RWPE2 (cell line): ENCODE results near the gene TMTC4.

ENCODE experiments used
- ATAC-seq: fragments of 200-7000 bp; cut with Tn5 transposase; 3 replicates; pipeline ENCODE4 v1.9.1; 2021; ENCODE audit warnings: low read depth
- DNase-seq: peaks from one replicate; pipeline ENCODE4 v3.0.0-alpha.2; 2020; ENCODE audit warnings: low spot score
- H3K27ac ChIP-seq: fragments of 450-650 bp; 2 replicates; pipeline ENCODE4 v1.5.1; 2017; ENCODE audit warnings: mild to moderate bottlenecking; ENCODE audit not compliant: poor library complexity, severe bottlenecking
- H3K27me3 ChIP-seq: fragments of 250-450 bp; sonication (Bioruptor Pico); 2 replicates; pipeline ENCODE4 v1.5.1; 2021; ENCODE audit warnings: mild to moderate bottlenecking, moderate library complexity; ENCODE audit not compliant: insufficient read depth, poor library complexity, severe bottlenecking
- H3K36me3 ChIP-seq: fragments of 250-450 bp; sonication (Bioruptor Pico); 2 replicates; pipeline ENCODE4 v1.5.1; 2020; ENCODE audit warnings: low read depth, mild to moderate bottlenecking, moderate library complexity
- H3K4me1 ChIP-seq: fragments of 250-450 bp; sonication (Bioruptor Pico); 2 replicates; pipeline ENCODE4 v1.5.1; 2021; ENCODE audit warnings: mild to moderate bottlenecking, moderate library complexity; ENCODE audit not compliant: insufficient read depth, poor library complexity, severe bottlenecking
- H3K4me3 ChIP-seq: fragments of 250-450 bp; sonication (Bioruptor Pico); 2 replicates; pipeline ENCODE4 v1.5.1; 2021; ENCODE audit warnings: mild to moderate bottlenecking, moderate library complexity; ENCODE audit not compliant: severe bottlenecking
- H3K9me3 ChIP-seq: fragments of 250-450 bp; sonication (Bioruptor Pico); 2 replicates; pipeline ENCODE4 v1.5.1; 2021; ENCODE audit warnings: mild to moderate bottlenecking, moderate library complexity; ENCODE audit not compliant: severe bottlenecking
- CTCF ChIP-seq: fragments of 450-650 bp; IDR thresholded peaks from one replicate; pipeline ENCODE4 v1.5.1; 2017; ENCODE audit warnings: mild to moderate bottlenecking, moderate library complexity; ENCODE audit not compliant: poor library complexity, severe bottlenecking

Gene TMTC4

GRCh38 chr13:100597253-100597652, 77.3 kb downstream of the TMTC4 start:
- ATAC-seq (no peak), DNase-seq (no peak)
- no peaks in the 10 kb centered on the region for H3K36me3 ChIP-seq
- H3K27ac ChIP-seq = no peak overlapping the region
- no peaks in the 10 kb centered on the region for H3K27me3 ChIP-seq
- H3K4me1 ChIP-seq = no peaks in the 10 kb centered on the region
- no peak for TF ChIP-seq CTCF
- H3K4me3 ChIP-seq = no peak overlapping the region
- no peaks in the 10 kb centered on the region for H3K9me3 ChIP-seq

- no peaks in the 10 kb centered on the region for H3K4me1 ChIP-seq
- no peak overlapping the region for H3K27ac ChIP-seq
- H3K36me3 ChIP-seq = no peaks in the 10 kb centered on the region
- ATAC-seq (no peak), DNase-seq (no peak)
- H3K9me3 ChIP-seq = no peaks in the 10 kb centered on the region
- H3K4me3 ChIP-seq = no peak overlapping the region
- no peaks in the 10 kb centered on the region for H3K27me3 ChIP-seq
- TF ChIP-seq CTCF = no peak
Measured at GRCh38 chr13:100596516-100596915, 78.1 kb downstream of the TMTC4 start.

GRCh38 chr13:100594731-100595130, 79.9 kb downstream of the TMTC4 start:
- H3K27me3 ChIP-seq = no peaks in the 10 kb centered on the region
- TF ChIP-seq CTCF = no peak
- no peaks in the 10 kb centered on the region for H3K9me3 ChIP-seq
- ATAC-seq (no peak), DNase-seq (no peak)
- H3K4me3 ChIP-seq = no peak overlapping the region
- no peaks in the 10 kb centered on the region for H3K36me3 ChIP-seq
- no peaks in the 10 kb centered on the region for H3K4me1 ChIP-seq
- no peak overlapping the region for H3K27ac ChIP-seq

- H3K27ac ChIP-seq = no peak overlapping the region
- ATAC-seq (no peak), DNase-seq (no peak)
- H3K4me1 ChIP-seq = no peaks in the 10 kb centered on the region
- H3K36me3 ChIP-seq = no peaks in the 10 kb centered on the region
- no peak overlapping the region for H3K4me3 ChIP-seq
- H3K27me3 ChIP-seq = no peaks in the 10 kb centered on the region
- H3K9me3 ChIP-seq = no peaks in the 10 kb centered on the region
- TF ChIP-seq CTCF = no peak
Measured at GRCh38 chr13:100594255-100594654, 80.3 kb downstream of the TMTC4 start.

GRCh38 chr13:100589178-100589725, 85.3 kb downstream of the TMTC4 start:
- no peak for TF ChIP-seq CTCF
- Histone ChIP-seq H3K4me3 (no peak overlapping the region), H3K36me3 (no peaks in the 10 kb centered on the region), H3K27me3 (no peaks in the 10 kb centered on the region), H3K27ac (no peak overlapping the region), H3K9me3 (no peaks in the 10 kb centered on the region), H3K4me1 (no peaks in the 10 kb centered on the region)
- ATAC-seq (no peak), DNase-seq (no peak)
